Measurements from ENCODE around the gene EPS15. TPM values are rescaled to one million over a fixed set of nuclear protein-coding genes. Genes with fewer than 3 reads are reported as not detected.
A peak's percentile ranks its signal among the peaks of the same experiment; 100 is the strongest.

EPS15 gene
- total and polyA plus RNA-seq, 9 of the 15 experiments (the other 6 are each of a cell fraction or from before 2014, with no cell fraction given), result 23.1 to 69.0 (median 41.7) TPM

GRCh38 chr1:51519048-51519864 lies at the start of gene EPS15 (continued):
- TF ChIP-seq CCNT2 (IDR thresholded peaks at IDR 0.05; ENCODE audit: borderline replicate concordance, extremely low read depth, insufficient read length, low read depth, low read length), result peak; percentile 49
- 0 out of 2 replicates have a peak, but pooled peaks have one; percentile 19 for TF ChIP-seq ZNF766 (CRISPR knock-in tag; conservative IDR thresholded peaks at IDR 0.05)
- no peak for TF ChIP-seq ETV5 (CRISPR knock-in tag; IDR thresholded peaks at IDR 0.05; ENCODE audit: low read depth)
- TF ChIP-seq ZNF143 (CRISPR knock-in tag; IDR thresholded peaks at IDR 0.05), result no peak
- no peak for TF ChIP-seq PHF21A (IDR thresholded peaks at IDR 0.05; ENCODE audit: borderline replicate concordance, low read depth)
- 0 out of 2 replicates have a peak, but pooled peaks have one; percentile 57 for TF ChIP-seq NCOA1 (IDR thresholded peaks at IDR 0.05; ENCODE audit: low read depth)
- TF ChIP-seq XRCC5 (IDR thresholded peaks at IDR 0.05; ENCODE audit: low read depth, low read length), result peak; percentile 98
- TF ChIP-seq BCL6 (CRISPR knock-in tag; IDR thresholded peaks at IDR 0.05), result peak; percentile 47; the same call in 1 of the 2 replicates
- TF ChIP-seq ATF1 (CRISPR knock-in tag; IDR thresholded peaks at IDR 0.05), result no peak
- TF ChIP-seq ATF1 (tag; IDR thresholded peaks at IDR 0.05), result no peak; the same call in 1 of the 2 replicates
- no peak for TF ChIP-seq LEF1 (IDR thresholded peaks at IDR 0.05)
- TF ChIP-seq SMAD1 (IDR thresholded peaks at IDR 0.05; ENCODE audit: low read depth, low read length, partially characterized antibody), result no peak
- TF ChIP-seq CHCHD3 (CRISPR knock-in tag; IDR thresholded peaks at IDR 0.05), result no peak
- TF ChIP-seq SIN3B (IDR thresholded peaks at IDR 0.05; ENCODE audit: low read depth), result 0 out of 2 replicates have a peak, but pooled peaks have one; percentile 16
- peak; percentile 90; the same call in 1 of the 2 replicates for TF ChIP-seq ZNF3 (CRISPR knock-in tag; IDR thresholded peaks at IDR 0.05)
- peak; percentile 15 to 19; a peak in 1 of 4 replicates for TF ChIP-seq RAD21 (CRISPR knock-in tag; conservative IDR thresholded peaks at IDR 0.05 in 1 of 2, IDR thresholded peaks at IDR 0.05 in 1 of 2)
- peak; percentile 32 for TF ChIP-seq RBBP5 (IDR thresholded peaks at IDR 0.05; ENCODE audit: borderline replicate concordance, insufficient read depth, low read length, poor library complexity, severe bottlenecking)
- peak; percentile 78 for TF ChIP-seq RBM22 (IDR thresholded peaks at IDR 0.05; ENCODE audit: low read depth, low read length, poor library complexity, severe bottlenecking)

Data from K562 (cell line).